Measurements from ENCODE around the gene LYST.

GRCh38 chr1:235646463-235646862, 220.2 kb downstream of the LYST start:
- TF ChIP-seq CTCF (IDR thresholded peaks at IDR 0.05) (no peak), POLR2AphosphoS5 (IDR thresholded peaks at IDR 0.05) (no peak)

Measured in prostate gland (tissue), 2 donors.